GM20431 (cell line): ENCODE results near the gene HPSE.

ENCODE experiments used
- in situ Hi-C: fragments of 300-500 bp; cut with MseI, MboI; formaldehyde crosslinking; loops from one replicate; pipeline ENCODE4 v1.15.0; 2020; ENCODE audit warnings: low sequenced_read_pairs; ENCODE audit not compliant: unreplicated experiment

The HPSE gene

GRCh38 chr4:83255584-83255983 lies 79.1 kb downstream of the HPSE start:
- in situ Hi-C loops = no loop called here

GRCh38 chr4:83252782-83253405 lies 81.8 kb downstream of the HPSE start:
- in situ Hi-C loops = no loop called here

GRCh38 chr4:83251447-83251830 lies 83.2 kb downstream of the HPSE start:
- in situ Hi-C loops = no loop called here

- in situ Hi-C loops = no loop called here
Measured at GRCh38 chr4:83250687-83251446, 83.8 kb downstream of the HPSE start.

- in situ Hi-C loops = no loop called here
Measured at GRCh38 chr4:83248486-83248885, 86.2 kb downstream of the HPSE start.

- in situ Hi-C loops = no loop called here
Measured at GRCh38 chr4:83247415-83248357, 87.0 kb downstream of the HPSE start.
